Epithelial cell of proximal tubule (primary cell): ENCODE results near the gene CLOCK. TPM values are rescaled to one million over a fixed set of nuclear protein-coding genes. Genes with fewer than 3 reads are reported as not detected.

ENCODE experiments used
- DNase-seq: peaks from one replicate; pipeline ENCODE4 v3.0.0-alpha.2; 2011; ENCODE audit warnings: low read depth
- H3K4me3 ChIP-seq: 2 replicates; pipeline ENCODE4 v1.5.1; 2011; ENCODE audit warnings: low read depth, mild to moderate bottlenecking, low read length
- CTCF ChIP-seq: conservative IDR thresholded peaks from 2 replicates; pipeline ENCODE4 v1.5.1; 2012; ENCODE audit warnings: low read depth, mild to moderate bottlenecking, low read length
- total RNA-seq: library from RNA; depleted of rRNA; stranded (reverse); fragments of >200 nt; gene quantifications from 2 replicates; pipeline ENCODE4 v1.2.3, GENCODE V29; 2015

Gene CLOCK
- total RNA-seq, 1 donor from 2014 or later, result 9.2 TPM

GRCh38 chr4:55549888-55550287 lies 3.2 kb upstream of the CLOCK start:
- H3K4me3 ChIP-seq, result no peak overlapping the region
- TF ChIP-seq CTCF, result no peak
- no peak for DNase-seq

DNA sequence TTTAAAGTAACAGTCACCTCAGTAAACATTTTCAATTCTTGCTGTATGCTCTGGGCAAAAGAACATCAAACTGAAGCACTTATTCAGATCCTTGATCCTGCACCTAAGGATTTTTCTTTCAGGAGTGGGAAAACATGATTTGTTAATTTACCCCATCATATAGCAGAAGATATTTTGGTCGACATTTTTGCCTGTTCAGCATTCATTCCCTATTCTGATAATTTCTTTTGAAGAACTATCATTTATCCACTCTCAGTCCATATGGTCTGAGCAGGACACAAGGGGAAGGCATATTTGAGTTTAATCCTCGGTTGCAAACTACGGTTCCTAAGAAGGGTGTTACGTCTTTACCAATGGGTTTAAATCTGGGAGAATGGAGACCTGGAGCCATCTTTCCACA lies 1.2 kb upstream of the CLOCK start:
- TF ChIP-seq CTCF, result no peak

GRCh38 chr4:55547466-55547770 lies 709 bp upstream of the CLOCK start:
- no peak for TF ChIP-seq CTCF
- DNase-seq, result no peak
- H3K4me3 ChIP-seq, result peak overlapping the region; percentile 90

More for the DNA sequence above, 1.2 kb upstream of the CLOCK start:
- no peak for DNase-seq
- peak overlapping the region; percentile 90 for H3K4me3 ChIP-seq

GRCh38 chr4:55546506-55546755 lies 278 bp downstream of the CLOCK start:
- peak overlapping the region; percentile 90 for H3K4me3 ChIP-seq
- no peak for TF ChIP-seq CTCF
- no peak for DNase-seq

DNA sequence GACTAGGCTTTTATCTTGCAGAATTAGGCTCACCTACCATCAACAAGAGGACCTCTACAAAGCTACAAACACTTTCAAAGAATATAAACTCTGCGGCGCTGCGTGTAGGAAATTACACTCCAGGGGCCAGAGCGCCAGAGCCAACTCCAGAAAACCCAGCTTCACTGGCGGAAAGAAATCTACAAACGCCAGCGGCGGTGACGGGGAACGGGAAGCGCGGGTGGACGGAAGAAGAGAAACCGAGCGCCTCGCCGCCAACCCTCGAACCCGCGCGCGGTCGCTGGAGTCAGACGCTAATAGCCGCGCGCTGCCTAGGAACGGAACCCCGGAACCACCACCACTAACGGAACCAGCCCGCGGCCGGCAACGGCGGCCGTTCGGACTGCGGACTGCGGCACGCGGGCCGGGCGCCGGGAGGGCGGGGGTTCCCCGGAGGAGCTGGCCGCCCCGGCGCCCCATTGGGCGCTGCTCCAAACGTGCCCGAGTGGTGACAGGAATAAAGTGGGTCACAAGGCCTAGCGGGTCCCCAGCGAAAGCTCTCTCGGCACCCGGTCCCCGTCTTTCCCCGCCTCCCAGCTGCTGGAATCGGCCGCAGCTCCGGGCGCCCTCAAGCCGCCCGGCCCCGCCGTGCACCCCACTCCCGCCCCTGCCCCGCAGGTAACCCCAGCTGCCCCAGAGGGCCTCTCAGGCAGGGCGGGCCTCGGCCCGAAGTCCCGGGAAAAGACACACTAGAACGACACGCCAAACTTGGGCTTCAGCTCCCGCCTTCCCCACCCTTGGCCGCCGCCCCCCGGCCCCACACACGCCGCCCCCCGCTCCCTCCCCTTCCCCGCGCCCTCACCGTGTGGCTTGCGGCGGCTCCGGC lies 836 bp downstream of the CLOCK start:
- H3K4me3 ChIP-seq, result peak overlapping the region; percentile 90
- TF ChIP-seq CTCF, result no peak
- DNase-seq, result no peak

DNA sequence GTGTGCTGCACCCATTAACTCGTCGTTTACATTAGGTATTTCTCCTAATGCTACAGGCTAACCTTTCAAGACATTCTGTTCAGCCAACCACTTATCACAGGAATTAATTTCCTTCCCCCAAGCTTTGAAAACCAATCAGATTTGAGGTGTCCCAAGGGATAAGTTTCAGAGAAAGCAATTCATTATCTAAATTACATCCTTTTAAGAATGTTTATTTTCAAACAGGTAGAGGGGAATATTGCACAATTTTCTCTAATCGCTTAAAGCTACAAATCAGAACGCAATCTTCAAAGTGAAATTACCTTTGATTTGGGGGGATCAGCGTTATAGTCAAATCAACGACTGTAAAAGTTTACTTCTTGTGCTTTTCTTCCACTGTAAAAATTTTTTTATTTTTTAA lies 1.6 kb downstream of the CLOCK start:
- DNase-seq, result no peak
- TF ChIP-seq CTCF, result no peak
- peak overlapping the region; percentile 90 for H3K4me3 ChIP-seq

- no peak for DNase-seq
- no peak overlapping the region for H3K4me3 ChIP-seq
- TF ChIP-seq CTCF, result peak; percentile 18
Observed at GRCh38 chr4:55543858-55544257, 2.9 kb downstream of the CLOCK start.
